GM18520 (cell line): ENCODE data around the gene MYO1E.

Experiments
- ATAC-seq: cut with Tn5 transposase; IDR thresholded peaks from one replicate; pipeline ENCODE4 v1.9.1; 2021; ENCODE audit not compliant: unreplicated experiment

The MYO1E gene

DNA sequence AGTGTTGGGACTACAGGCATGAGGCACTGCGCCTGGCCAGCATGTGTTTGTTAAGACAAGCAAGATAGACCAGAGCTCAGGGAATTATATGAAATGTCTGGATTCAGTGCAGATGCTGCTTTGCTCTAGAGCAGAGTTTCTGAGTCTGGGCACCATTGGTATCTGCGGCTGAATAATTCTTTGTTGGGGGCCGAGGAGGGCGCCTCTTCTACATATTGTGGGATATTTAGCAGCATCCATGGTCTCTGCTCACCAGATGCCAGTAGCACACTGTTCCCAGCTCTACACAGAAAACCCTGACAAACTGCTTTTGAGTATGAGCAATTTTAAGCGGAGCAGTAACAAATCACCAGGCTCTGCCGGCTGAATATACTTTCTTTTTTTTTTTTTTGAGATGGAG lies 169.7 kb downstream of the MYO1E start:
- ATAC-seq, result no peak

- ATAC-seq, result no peak
These were observed 172.1 kb downstream of the MYO1E start for GRCh38 chr15:59200560-59200959.

GRCh38 chr15:59199626-59200465 lies 172.8 kb downstream of the MYO1E start:
- no peak for ATAC-seq

DNA sequence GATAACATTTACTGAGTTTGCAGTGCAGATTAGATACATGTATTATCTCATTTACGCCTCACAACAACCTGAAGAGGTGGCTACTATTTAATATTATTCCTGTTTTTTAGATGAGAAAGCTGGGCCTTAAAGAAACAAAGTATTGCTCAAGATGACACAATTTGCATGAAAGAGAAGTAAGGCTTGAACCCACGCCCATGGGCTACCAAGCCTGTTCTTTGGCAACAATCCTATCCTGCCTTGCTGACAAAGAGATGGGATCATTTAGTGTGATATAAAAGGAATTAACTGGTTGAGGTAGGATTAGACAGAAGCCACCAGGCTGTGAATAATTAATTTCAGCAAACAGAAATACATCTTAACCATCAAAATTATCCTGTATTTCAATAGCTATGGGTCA lies 175.2 kb downstream of the MYO1E start:
- no peak for ATAC-seq

GRCh38 chr15:59196416-59196815 lies 176.3 kb downstream of the MYO1E start:
- no peak for ATAC-seq

DNA sequence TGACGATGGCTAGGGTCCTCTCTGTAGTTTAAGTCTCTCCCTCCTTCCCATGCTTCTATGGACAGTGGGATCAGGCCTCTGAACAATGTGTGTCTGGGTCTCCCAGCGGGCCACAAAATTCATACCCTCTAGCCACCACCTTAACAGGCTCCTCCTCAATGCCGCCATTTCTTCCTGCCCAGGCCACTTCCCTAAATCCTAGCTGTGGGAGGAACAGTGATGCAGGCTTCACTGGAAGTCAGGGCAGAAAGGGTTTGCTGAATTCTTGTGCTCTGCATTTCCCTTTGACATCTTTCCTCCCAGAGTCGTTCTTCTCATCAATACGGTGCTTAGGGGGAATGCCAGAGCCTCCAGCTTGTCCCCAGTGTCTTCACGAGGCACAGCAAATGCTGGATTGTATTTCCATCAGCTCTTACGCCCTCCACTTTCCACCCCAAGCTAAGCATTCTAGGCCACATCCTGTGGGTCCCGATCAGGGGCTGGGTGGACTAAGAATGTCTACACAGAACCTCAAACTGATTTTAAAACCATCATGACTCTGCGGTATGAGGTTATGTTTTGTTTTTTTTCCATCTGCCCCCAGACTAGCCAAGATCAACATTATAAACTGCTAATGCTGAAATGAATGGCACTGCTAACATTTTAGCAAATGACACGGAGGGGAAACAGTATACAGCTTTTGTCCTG lies 177.9 kb downstream of the MYO1E start:
- no peak for ATAC-seq

DNA sequence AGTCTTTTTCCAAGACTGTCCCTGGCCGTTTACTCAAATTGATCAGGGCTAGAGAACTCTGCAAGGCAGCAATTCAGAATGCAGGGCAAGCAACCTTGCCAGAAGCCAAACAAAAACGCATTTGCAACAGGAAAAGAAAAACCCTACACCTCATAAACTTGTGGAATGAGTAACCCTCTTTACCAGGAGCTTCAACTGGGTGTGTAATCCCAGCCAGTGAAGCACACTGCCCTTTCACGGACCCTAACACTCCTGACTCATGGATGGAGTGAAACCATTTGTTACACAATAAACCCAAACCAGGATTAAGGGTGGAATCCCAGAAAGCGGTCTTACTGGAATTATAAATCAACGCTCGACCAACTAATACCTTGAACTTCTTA lies 180.8 kb downstream of the MYO1E start:
- ATAC-seq, result no peak

DNA sequence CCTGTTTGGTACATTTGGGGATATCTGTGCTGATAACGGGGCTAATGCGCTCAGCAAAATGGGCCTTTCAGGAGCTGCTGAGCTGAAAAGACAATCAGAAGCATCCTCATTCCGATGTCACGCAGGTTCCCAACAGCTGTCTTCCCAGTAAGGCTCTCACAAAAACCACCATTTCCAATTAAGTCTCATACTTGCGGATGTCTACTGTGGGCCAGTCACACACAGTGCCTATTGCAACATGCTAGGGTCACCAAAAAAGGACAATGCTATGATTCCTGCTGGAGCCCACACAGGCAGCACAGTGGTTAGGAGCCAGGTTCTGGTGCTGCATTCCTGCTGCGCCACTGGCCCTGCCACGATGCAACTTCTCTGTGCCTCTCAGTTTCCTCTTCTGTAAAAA lies 182.4 kb downstream of the MYO1E start:
- no peak for ATAC-seq

DNA sequence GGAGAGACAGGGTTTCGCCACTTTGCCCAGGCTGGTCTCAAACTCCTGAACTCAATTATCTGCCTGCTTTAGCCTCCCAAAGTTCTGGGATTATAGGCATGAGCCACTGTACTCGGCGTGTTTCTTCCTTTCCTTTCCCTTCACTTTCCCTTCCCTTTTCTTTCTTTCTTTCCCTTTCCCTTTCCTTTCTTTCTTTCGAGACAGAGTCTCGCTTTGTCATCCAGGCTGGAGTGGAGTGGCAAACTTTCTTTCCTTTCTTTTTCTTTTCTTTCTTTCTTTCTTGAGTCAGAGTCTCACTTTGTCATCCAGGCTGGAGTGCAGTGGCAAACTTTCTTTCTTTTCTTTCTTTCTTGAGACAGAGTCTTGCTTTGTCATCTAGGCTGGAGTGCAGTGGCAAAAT lies 183.4 kb downstream of the MYO1E start:
- no peak for ATAC-seq

GRCh38 chr15:59186501-59186900 lies 186.2 kb downstream of the MYO1E start:
- no peak for ATAC-seq

GRCh38 chr15:59185725-59186124 lies 186.9 kb downstream of the MYO1E start:
- ATAC-seq, result no peak

- no peak for ATAC-seq
These were observed 191.6 kb downstream of the MYO1E start for GRCh38 chr15:59180945-59181600.

DNA sequence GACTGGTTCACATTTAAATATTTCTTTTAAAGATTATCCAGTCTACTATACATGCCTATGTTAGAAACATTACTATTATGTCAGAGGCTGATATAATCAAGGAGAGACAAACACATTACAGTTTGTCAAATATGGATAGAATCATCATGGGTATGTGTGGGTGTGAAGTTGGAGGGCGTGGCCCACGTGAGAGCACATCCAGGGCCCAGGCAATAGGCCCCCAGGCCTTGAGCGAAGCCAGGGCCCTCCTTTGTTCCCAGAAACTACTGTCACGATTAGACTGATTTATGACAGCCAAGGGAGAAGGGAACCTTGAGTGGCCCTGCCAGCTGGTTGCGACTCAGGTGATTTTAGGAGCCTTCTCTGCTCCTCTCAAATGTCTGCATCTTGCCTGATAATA lies 193.0 kb downstream of the MYO1E start:
- ATAC-seq, result no peak

DNA sequence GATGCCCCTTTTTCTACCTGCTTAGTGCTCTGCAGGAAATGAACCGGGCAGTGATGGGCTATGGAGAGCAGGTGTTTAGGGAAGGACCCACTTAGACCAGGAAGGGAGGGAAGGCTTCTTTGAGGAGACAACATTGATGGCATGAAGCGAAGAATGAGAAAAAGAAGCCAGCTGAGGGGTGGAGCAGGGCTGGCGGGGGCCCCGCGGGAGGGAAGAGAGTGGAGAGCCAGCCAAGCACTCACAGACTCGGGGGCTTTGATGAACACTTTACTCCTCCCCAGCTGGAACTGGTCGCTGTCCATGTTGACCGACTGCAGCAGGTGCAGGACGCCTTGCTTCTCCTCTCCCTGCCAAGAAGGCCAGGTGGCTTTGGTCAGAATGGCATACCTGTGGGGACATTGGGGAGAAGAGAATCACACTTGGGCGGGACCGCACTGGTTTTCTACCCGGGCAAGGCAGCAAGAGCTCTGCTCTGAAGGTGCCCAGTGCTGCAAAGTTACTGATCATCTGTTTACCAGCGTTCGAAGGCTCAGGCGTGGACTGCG lies 194.4 kb downstream of the MYO1E start:
- ATAC-seq, result no peak

GRCh38 chr15:59177317-59177660 lies 195.4 kb downstream of the MYO1E start:
- ATAC-seq, result no peak

GRCh38 chr15:59176653-59177316 lies 195.9 kb downstream of the MYO1E start:
- ATAC-seq, result no peak

DNA sequence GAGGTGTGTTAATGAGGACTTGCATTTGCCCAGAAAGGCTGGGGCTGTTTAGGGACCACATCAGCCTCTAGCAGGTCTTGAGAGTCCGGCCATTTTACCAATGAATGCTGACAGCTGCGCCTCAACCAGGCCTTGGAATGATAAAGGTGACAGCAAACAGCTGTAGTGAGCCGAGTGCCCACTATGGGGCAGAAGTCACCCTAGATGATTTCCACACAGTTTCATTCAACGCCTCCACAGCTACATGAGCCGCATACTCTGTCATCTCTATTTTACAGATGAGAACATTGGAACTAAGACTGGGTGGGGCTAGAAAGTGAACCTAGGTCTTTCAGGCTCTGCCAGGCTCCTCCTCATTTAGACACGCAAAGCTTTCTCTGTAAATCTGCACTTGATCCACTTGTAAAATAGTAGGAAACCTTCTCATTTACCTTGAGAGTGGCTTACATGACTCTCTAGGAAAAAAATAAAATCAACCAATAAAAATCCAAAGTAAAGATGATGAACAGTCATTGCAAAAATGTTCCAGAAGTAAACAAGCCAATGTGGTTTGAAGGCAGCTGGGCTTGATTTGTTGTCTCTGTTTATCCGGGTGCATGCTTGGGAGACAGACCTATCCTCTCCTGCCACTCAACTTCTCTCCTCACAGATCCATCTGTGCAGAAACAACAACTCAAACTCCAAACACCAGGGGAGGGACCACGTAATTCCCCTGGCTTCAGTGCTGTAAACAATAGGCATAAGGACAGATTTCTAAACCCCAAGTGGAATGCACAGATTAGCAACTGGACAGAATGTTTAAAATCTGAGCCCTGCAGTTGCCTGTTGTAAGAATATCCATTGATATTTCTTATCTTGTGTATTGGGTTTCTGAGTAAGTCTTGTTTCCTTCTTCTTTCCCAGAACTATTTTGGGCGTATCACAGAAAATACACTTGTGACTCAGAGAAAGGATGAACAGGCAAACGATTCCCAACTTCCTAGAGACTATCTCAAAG lies 197.5 kb downstream of the MYO1E start:
- ATAC-seq, result peak; percentile 68

DNA sequence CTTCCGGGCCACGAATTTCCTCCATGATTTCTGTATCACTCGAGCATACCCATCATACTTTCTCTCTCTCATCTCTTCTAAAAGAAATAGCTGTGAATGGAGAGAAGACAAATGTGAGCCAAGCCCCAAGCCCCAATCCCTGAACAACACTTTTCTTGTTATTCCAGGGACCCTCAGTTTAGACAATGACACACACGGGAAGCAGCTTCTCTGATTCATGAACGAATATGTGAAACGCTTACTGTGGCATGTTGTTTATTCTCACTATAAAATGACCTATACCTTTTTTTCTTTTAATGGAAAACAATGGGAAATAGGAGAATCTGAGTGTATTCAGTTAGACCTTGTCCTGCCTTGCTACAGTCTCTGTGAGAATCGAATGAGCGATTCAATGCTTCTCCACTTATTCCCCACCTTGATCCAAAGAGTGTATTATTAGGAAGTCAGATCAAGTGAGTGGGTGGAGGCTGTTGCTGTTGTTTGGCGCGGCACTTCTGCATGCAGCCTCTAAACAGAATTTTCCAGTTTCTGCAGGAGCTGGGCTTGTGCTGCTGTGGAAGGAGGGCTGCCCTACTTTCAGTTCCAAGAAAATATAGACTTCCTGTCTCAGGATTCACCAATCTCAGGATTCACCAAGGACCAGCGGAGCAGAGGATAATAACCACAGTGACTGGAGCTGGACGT lies 198.4 kb downstream of the MYO1E start:
- ATAC-seq, result no peak

GRCh38 chr15:59173194-59173593 lies 199.5 kb downstream of the MYO1E start:
- ATAC-seq, result no peak
